ENCODE data around the gene KRT1. TPM values are rescaled to one million over a fixed set of nuclear protein-coding genes. Genes with fewer than 3 reads are reported as not detected.

KRT1 gene
- total RNA-seq, 1 donor from 2014 or later = not detected

DNA sequence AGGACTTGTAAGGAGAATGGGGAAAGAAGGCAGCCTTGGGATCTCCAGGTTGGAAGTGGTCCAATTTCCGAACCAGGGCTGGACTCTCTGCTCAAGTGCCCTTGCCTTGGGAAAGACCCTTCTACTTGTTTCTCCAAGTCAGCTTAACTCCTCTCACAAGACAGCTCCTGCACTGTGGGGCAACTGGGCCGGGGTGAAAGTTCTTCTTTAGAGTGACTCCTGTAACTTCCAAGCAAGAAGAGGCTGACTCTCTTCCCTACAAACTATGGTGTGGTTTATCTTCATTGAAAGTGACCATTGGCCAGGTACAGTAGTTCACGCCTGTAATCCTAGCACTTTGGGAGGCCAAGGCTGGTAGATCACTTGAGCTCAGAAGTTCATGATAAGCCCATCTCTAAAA, 13.7 kb downstream of the KRT1 start:
- FAIRE-seq = no peak

DNA sequence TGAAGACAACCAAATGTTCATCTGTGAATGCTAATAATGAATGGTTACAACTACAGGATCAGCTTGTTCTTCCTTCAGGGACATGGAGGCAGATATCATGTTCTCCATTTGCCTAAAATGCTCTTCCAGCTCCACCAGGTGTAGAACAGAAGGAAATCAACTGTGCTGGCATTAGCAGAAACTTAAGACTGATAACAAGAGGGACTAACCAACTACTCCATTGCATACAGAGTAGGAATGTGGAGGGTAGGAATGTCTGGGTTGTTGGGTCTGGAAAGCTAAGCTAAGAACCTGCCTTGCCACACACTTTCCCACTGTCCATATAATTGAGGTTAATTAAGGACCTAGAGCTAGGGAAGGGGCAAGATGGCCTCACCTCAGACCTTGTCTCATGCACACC, 16.8 kb downstream of the KRT1 start:
- DNase-seq (ENCODE audit: low read depth) = no peak
- Histone ChIP-seq H3K27me3 (ENCODE audit: insufficient read depth, low read length) (peaks cover 17% of the 10 kb centered on the region), H4K20me1 (ENCODE audit: insufficient read depth, low read length) (no peaks in the 10 kb centered on the region), H3K4me3 (ENCODE audit: insufficient read depth, low read depth, low read length) (no peak overlapping the region), H3K27ac (ENCODE audit: low read depth, low read length) (no peak overlapping the region), H3K9ac (ENCODE audit: low read length) (no peak overlapping the region), H3K4me2 (ENCODE audit: low read length) (no peak overlapping the region), H3K9me3 (ENCODE audit: insufficient read depth, low read depth, low read length) (no peaks in the 10 kb centered on the region), H3K36me3 (ENCODE audit: insufficient read depth, low read length) (no peaks in the 10 kb centered on the region), H3K79me2 (ENCODE audit: insufficient read depth, low read length) (no peaks in the 10 kb centered on the region), H3K4me1 (ENCODE audit: insufficient read depth, low read length) (no peaks in the 10 kb centered on the region), H2AFZ (ENCODE audit: low read depth, low read length) (no peak overlapping the region)
- no peak overlapping the region for H3K27ac Mint-ChIP-seq (ENCODE audit: unreplicated experiment)
- no peaks in the 10 kb centered on the region for H3K36me3 Mint-ChIP-seq (ENCODE audit: low read depth, unreplicated experiment)
- no peak overlapping the region for H3K4me3 Mint-ChIP-seq (ENCODE audit: unreplicated experiment)
- peaks cover 79% of the 10 kb centered on the region for H3K27me3 Mint-ChIP-seq (ENCODE audit: low read depth, unreplicated experiment)
- peaks cover 1% of the 10 kb centered on the region for H3K9me3 Mint-ChIP-seq (ENCODE audit: unreplicated experiment)
- TF ChIP-seq EZH2 (IDR thresholded peaks at IDR 0.05; ENCODE audit: insufficient read depth, low read length) = no peak
- TF ChIP-seq, protein P1, sequence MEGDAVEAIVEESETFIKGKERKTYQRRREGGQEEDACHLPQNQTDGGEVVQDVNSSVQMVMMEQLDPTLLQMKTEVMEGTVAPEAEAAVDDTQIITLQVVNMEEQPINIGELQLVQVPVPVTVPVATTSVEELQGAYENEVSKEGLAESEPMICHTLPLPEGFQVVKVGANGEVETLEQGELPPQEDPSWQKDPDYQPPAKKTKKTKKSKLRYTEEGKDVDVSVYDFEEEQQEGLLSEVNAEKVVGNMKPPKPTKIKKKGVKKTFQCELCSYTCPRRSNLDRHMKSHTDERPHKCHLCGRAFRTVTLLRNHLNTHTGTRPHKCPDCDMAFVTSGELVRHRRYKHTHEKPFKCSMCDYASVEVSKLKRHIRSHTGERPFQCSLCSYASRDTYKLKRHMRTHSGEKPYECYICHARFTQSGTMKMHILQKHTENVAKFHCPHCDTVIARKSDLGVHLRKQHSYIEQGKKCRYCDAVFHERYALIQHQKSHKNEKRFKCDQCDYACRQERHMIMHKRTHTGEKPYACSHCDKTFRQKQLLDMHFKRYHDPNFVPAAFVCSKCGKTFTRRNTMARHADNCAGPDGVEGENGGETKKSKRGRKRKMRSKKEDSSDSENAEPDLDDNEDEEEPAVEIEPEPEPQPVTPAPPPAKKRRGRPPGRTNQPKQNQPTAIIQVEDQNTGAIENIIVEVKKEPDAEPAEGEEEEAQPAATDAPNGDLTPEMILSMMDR (IDR thresholded peaks at IDR 0.05; ENCODE audit: insufficient read depth, low read depth, low read length) = no peak
- no peaks in the 10 kb centered on the region for H3K4me1 Mint-ChIP-seq (ENCODE audit: low read depth, unreplicated experiment)
- no peak for FAIRE-seq

More for the DNA sequence above, 13.7 kb downstream of the KRT1 start:
- Histone ChIP-seq H3K4me2 (ENCODE audit: low read length) (no peak overlapping the region), H3K4me1 (ENCODE audit: insufficient read depth, low read length) (no peaks in the 10 kb centered on the region), H3K79me2 (ENCODE audit: insufficient read depth, low read length) (no peaks in the 10 kb centered on the region), H3K27me3 (ENCODE audit: insufficient read depth, low read length) (peaks cover 25% of the 10 kb centered on the region), H4K20me1 (ENCODE audit: insufficient read depth, low read length) (no peaks in the 10 kb centered on the region), H3K9ac (ENCODE audit: low read length) (no peak overlapping the region), H3K36me3 (ENCODE audit: insufficient read depth, low read length) (no peaks in the 10 kb centered on the region), H2AFZ (ENCODE audit: low read depth, low read length) (no peak overlapping the region), H3K27ac (ENCODE audit: low read depth, low read length) (no peak overlapping the region), H3K9me3 (ENCODE audit: insufficient read depth, low read depth, low read length) (no peaks in the 10 kb centered on the region), H3K4me3 (ENCODE audit: insufficient read depth, low read depth, low read length) (no peak overlapping the region)
- Mint-ChIP-seq H3K27me3 (ENCODE audit: low read depth, unreplicated experiment) (peaks cover 57% of the 10 kb centered on the region), H3K4me1 (ENCODE audit: low read depth, unreplicated experiment) (no peaks in the 10 kb centered on the region), H3K4me3 (ENCODE audit: unreplicated experiment) (no peak overlapping the region), H3K36me3 (ENCODE audit: low read depth, unreplicated experiment) (no peaks in the 10 kb centered on the region), H3K9me3 (ENCODE audit: unreplicated experiment) (peaks cover 1% of the 10 kb centered on the region), H3K27ac (ENCODE audit: unreplicated experiment) (no peak overlapping the region)
- no peak for TF ChIP-seq EZH2 (IDR thresholded peaks at IDR 0.05; ENCODE audit: insufficient read depth, low read length)
- TF ChIP-seq, protein P1 (IDR thresholded peaks at IDR 0.05; ENCODE audit: insufficient read depth, low read depth, low read length) = no peak
- DNase-seq (ENCODE audit: low read depth) = no peak

DNA sequence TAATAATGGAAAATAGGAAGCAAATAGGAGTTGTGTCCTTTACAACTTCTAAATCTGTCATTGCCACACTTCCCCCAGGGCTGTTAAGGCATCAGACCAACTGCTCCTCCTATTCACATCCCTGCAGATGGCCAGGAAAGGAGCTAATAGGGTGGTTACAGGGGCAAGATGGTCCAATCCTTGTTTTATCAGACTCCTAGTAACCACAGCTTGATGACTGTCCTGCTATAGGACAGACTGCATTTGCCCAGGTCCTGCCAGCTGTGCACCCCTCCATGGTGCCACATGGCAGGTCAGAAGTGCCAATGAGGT, 17.3 kb downstream of the KRT1 start:
- Mint-ChIP-seq H3K27me3 (ENCODE audit: low read depth, unreplicated experiment) (peaks cover 82% of the 10 kb centered on the region), H3K4me1 (ENCODE audit: low read depth, unreplicated experiment) (no peaks in the 10 kb centered on the region)

More for the DNA sequence above, 17.3 kb downstream of the KRT1 start:
- no peaks in the 10 kb centered on the region for H3K79me2 ChIP-seq (ENCODE audit: insufficient read depth, low read length)
- no peak overlapping the region for H3K27ac ChIP-seq (ENCODE audit: low read depth, low read length)
- DNase-seq (ENCODE audit: low read depth) = no peak
- H3K9ac ChIP-seq (ENCODE audit: low read length) = no peak overlapping the region
- TF ChIP-seq, protein P1 (IDR thresholded peaks at IDR 0.05; ENCODE audit: insufficient read depth, low read depth, low read length) = no peak
- no peak for TF ChIP-seq EZH2 (IDR thresholded peaks at IDR 0.05; ENCODE audit: insufficient read depth, low read length)
- H2AFZ ChIP-seq (ENCODE audit: low read depth, low read length) = no peak overlapping the region
- H3K27me3 ChIP-seq (ENCODE audit: insufficient read depth, low read length) = peaks cover 21% of the 10 kb centered on the region
- H3K4me1 ChIP-seq (ENCODE audit: insufficient read depth, low read length) = no peaks in the 10 kb centered on the region
- H3K4me2 ChIP-seq (ENCODE audit: low read length) = no peak overlapping the region
- H3K27ac Mint-ChIP-seq (ENCODE audit: unreplicated experiment) = no peak overlapping the region
- H3K36me3 Mint-ChIP-seq (ENCODE audit: low read depth, unreplicated experiment) = no peaks in the 10 kb centered on the region
- no peaks in the 10 kb centered on the region for H3K36me3 ChIP-seq (ENCODE audit: insufficient read depth, low read length)
- H3K9me3 ChIP-seq (ENCODE audit: insufficient read depth, low read depth, low read length) = no peaks in the 10 kb centered on the region
- peaks cover 1% of the 10 kb centered on the region for H3K9me3 Mint-ChIP-seq (ENCODE audit: unreplicated experiment)
- FAIRE-seq = no peak
- no peaks in the 10 kb centered on the region for H4K20me1 ChIP-seq (ENCODE audit: insufficient read depth, low read length)
- H3K4me3 Mint-ChIP-seq (ENCODE audit: unreplicated experiment) = no peak overlapping the region
- H3K4me3 ChIP-seq (ENCODE audit: insufficient read depth, low read depth, low read length) = no peak overlapping the region

Measured in astrocyte (in vitro differentiated cells and primary cell).